Activated naive CD8-positive, alpha-beta T cell (primary cell): ENCODE measurements around the gene SNX19.
"Not testable (repeated sequence)": the region's sequence is repeated elsewhere in the genome, so short reads cannot be mapped to it uniquely, and the experiment has no call there.

Source experiments
- H3K27ac Mint-ChIP-seq: one replicate; pipeline ENCODE4 v1.8.0; 2021; ENCODE audit warnings: mixed read lengths
- H3K27me3 Mint-ChIP-seq: one replicate; pipeline ENCODE4 v1.8.0; 2021; ENCODE audit warnings: mixed read lengths
- H3K36me3 Mint-ChIP-seq: one replicate; pipeline ENCODE4 v1.8.0; 2021; ENCODE audit warnings: mixed read lengths
- H3K4me1 Mint-ChIP-seq: one replicate; pipeline ENCODE4 v1.8.0; 2021; ENCODE audit warnings: low read depth, mixed read lengths
- H3K4me3 Mint-ChIP-seq: one replicate; pipeline ENCODE4 v1.8.0; 2021; ENCODE audit warnings: mild to moderate bottlenecking, mixed read lengths
- H3K9me3 Mint-ChIP-seq: one replicate; pipeline ENCODE4 v1.8.0; 2021; ENCODE audit warnings: low read depth, mixed read lengths

SNX19 gene, protein sequence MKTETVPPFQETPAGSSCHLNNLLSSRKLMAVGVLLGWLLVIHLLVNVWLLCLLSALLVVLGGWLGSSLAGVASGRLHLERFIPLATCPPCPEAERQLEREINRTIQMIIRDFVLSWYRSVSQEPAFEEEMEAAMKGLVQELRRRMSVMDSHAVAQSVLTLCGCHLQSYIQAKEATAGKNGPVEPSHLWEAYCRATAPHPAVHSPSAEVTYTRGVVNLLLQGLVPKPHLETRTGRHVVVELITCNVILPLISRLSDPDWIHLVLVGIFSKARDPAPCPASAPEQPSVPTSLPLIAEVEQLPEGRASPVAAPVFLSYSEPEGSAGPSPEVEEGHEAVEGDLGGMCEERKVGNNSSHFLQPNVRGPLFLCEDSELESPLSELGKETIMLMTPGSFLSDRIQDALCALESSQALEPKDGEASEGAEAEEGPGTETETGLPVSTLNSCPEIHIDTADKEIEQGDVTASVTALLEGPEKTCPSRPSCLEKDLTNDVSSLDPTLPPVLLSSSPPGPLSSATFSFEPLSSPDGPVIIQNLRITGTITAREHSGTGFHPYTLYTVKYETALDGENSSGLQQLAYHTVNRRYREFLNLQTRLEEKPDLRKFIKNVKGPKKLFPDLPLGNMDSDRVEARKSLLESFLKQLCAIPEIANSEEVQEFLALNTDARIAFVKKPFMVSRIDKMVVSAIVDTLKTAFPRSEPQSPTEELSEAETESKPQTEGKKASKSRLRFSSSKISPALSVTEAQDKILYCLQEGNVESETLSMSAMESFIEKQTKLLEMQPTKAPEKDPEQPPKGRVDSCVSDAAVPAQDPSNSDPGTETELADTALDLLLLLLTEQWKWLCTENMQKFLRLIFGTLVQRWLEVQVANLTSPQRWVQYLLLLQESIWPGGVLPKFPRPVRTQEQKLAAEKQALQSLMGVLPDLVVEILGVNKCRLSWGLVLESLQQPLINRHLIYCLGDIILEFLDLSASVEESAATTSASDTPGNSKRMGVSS

DNA sequence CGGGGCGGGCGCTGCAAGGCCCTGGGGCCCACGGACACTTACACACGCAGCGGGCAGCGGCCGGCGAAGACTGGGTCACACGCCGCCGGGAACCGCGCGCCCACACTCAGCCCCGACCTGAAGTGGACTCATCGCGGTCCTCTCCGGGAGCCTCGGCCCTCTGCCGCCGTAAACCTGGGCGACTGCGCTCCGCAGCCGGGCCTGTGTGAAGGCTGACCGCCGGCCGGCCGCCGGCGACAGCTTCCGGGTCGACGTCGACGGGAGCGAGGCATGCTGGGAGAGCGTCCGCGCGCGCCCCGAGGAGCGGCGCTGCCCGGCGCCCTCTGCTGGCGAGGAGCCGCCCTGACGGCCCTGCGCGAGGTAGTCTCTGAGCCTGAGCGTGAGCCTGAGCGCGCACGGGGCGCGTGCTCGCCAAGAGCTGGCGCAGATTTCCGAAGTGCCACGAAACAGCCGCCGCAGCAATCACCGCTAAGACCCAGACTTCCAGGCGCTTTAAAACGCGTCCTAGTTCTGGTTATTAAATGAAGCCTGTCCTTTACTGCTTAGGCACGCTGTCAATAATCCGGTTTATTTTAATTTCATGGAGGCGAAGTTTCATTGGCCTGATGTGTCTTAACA, at the start of gene SNX19:
TSS of gene SNX19 (minus strand) at position 242 of the 618 bp plus-strand sequence. CDS start 540 bp downstream, outside the sequence.
- Mint-ChIP-seq H3K4me3 (peak within 1 kb of the TSS; percentile 87), H3K9me3 (peaks cover 15% of the 10 kb centered on the region), H3K27me3 (peaks cover 2% of the 10 kb centered on the region), H3K27ac (peak within 1 kb of the TSS; percentile 83), H3K4me1 (peaks cover 21% of the 10 kb centered on the region), H3K36me3 (peaks cover 28% of the 10 kb centered on the region)

DNA sequence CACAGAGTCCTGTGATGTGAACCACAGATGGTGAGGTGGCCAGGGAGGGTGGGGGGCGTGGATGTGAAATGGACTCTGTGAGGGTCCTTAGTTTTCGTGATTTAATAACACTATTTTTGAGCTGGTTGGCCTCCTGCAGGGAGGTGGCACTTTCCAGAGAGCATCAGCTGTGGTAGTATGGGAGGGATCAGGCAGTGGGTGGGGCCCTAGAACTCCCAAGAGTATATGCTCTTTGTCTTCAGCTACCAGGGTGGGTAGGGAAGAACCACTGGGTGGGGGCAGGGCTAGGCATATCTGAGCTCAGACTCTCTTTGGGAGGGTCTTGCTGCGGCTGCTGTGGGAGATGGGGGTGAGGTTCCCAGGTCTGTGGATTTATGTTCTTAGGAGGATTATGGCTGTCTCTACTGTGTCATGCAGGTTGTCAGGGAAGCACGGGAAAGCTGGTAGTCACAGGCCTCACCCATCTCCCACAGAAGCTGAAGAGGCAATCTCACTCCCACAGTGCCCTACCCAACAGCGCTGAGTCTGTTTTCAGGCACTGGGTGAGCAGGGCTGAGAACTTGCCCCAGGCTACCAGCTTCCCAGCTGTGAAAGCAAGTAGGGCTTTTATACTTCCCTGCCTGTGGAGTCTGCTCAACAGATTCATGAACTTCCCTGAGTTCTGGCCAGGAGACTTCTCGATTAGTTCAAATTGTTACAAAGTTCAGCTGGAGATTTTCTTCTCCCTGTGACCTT, 47.9 kb upstream of the SNX19 start:
- Mint-ChIP-seq H3K4me1 (no peaks in the 10 kb centered on the region), H3K27me3 (peaks cover 6% of the 10 kb centered on the region), H3K9me3 (no peaks in the 10 kb centered on the region), H3K27ac (no peak overlapping the region), H3K4me3 (no peak overlapping the region), H3K36me3 (peaks cover 2% of the 10 kb centered on the region)

DNA sequence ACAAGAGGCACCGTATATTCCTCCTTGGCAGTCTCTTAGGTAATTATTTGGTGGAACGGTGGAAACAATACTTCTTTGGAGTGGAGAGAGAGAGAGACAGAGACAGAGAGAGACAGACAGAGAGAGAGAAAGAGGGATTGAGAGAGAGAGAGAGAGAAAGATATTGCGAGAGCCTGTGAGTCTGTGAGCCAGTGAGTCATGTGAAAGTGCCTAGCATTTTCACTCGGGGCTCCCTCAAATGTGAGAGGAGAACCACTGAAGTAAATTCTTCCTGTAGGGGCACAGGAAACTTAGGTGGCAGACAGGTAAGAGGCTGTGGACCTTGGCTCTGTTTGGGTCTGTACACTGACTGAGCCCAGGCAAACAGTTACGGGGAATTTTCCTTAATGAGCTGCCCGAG, 31.6 kb upstream of the SNX19 start:
- Mint-ChIP-seq H3K4me3 (no peak overlapping the region), H3K36me3 (no peaks in the 10 kb centered on the region), H3K27me3 (peaks cover 7% of the 10 kb centered on the region), H3K27ac (no peak overlapping the region), H3K4me1 (peaks cover 11% of the 10 kb centered on the region), H3K9me3 (no peaks in the 10 kb centered on the region)

DNA sequence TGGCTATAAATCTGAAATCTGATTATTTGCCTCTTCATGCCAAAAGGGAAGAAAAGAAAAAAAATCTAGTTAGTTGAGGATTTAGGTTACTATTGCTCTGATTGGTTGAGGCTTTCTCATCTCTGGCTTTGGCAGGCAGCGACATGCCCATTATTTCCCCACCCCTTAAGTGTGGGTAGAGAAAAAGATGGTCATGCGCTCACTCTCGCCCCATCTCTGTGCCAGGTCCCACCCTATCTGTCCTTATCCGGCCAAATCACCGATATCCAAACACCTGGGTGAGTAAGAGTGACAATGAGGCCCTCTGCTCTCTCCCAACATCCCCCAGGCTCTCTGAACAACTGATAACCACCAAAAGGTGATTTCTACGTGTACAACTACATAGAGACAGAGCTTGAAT, 31.2 kb upstream of the SNX19 start:
- no peaks in the 10 kb centered on the region for H3K36me3 Mint-ChIP-seq

DNA sequence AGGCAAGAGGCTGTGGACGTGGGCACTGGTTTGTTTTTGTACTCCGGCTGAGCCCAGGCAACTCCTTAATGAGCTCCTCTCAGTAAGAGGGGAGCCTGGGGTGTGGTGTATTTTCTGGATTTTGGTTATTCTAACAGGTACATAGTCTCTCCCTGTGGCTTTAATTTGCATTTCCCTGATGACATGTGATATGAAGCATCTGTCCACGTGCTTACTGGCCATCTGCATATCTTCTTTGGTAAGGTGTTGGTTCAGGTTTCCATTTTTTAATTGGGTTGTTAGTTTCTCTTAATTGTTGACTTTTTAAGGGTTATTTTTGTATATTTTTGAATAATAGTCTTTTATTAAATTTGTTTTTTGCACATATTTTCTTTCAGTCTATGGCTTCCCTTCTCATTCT, 30.8 kb upstream of the SNX19 start:
- no peaks in the 10 kb centered on the region for H3K9me3 Mint-ChIP-seq
- H3K4me1 Mint-ChIP-seq, result peaks cover 11% of the 10 kb centered on the region
- H3K4me3 Mint-ChIP-seq, result no peak overlapping the region
- peaks cover 7% of the 10 kb centered on the region for H3K27me3 Mint-ChIP-seq
- H3K27ac Mint-ChIP-seq, result no peak overlapping the region
- H3K36me3 Mint-ChIP-seq, result no peaks in the 10 kb centered on the region

More for the DNA sequence above, 31.2 kb upstream of the SNX19 start:
- no peaks in the 10 kb centered on the region for H3K9me3 Mint-ChIP-seq
- peaks cover 11% of the 10 kb centered on the region for H3K4me1 Mint-ChIP-seq
- H3K4me3 Mint-ChIP-seq, result no peak overlapping the region
- peaks cover 7% of the 10 kb centered on the region for H3K27me3 Mint-ChIP-seq
- no peak overlapping the region for H3K27ac Mint-ChIP-seq

DNA sequence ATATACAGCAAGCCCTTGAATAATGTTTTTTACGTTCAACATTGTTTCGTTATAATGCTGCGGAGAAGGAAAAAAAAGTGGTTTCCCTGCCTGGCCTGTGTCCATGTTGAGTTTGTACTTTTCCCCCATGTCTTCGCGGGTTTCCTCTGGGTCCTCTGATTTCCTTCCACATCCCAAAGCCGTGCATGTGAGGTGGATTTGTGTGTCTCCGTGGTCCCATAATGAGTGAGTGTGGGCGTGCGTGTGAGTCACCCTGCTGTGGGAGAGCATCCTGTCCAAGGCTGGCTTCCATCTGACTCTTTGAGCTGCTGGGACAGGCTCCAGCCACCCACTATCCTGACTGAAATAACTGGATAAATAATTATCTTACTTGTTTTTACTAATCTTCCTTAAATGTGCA, 29.6 kb upstream of the SNX19 start:
- Mint-ChIP-seq H3K9me3 (no peaks in the 10 kb centered on the region), H3K4me3 (no peak overlapping the region), H3K27me3 (peaks cover 7% of the 10 kb centered on the region), H3K27ac (no peak overlapping the region), H3K36me3 (no peaks in the 10 kb centered on the region), H3K4me1 (peaks cover 11% of the 10 kb centered on the region)

DNA sequence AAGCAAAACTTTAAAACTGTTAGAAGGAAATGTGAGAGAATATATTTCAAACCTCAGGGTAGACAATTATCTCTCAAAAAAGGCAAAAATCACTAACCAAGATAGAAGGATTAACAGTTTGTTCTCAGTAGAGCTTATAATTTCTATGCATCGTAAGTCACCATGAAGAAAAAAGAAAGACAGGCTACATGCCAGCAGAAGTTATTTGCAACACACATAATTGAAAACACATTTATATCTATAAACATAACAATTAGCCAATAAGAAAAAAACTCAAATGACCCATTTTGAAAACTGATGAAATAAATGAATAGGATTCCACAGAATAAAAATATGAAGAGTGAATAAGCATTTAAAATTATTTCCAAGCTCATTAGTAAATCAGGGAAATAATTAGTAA, 24.4 kb upstream of the SNX19 start:
- no peak overlapping the region for H3K27ac Mint-ChIP-seq
- H3K9me3 Mint-ChIP-seq, result no peaks in the 10 kb centered on the region
- no peaks in the 10 kb centered on the region for H3K4me1 Mint-ChIP-seq
- H3K27me3 Mint-ChIP-seq, result peaks cover 11% of the 10 kb centered on the region
- no peak overlapping the region for H3K4me3 Mint-ChIP-seq
- H3K36me3 Mint-ChIP-seq, result no peaks in the 10 kb centered on the region

DNA sequence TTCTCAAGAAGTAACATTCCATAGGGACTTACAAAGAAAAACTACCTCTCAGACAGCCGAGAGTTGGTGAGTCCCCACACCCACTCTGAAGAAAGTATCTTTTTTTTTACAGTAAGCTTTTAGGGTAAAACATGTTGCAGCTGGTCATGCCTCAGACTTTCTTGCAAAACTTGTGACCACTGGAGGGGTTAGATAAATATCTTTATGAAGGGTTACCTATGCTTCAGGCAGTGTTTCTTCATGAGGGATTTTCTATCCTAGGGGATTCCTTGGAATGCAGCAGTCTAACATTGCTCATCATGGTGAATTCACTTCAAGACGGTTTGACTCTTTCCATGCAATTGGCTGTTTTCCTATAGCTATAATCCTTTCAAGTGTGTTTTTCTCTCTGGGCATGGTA, 20.8 kb upstream of the SNX19 start:
- Mint-ChIP-seq H3K9me3 (no peaks in the 10 kb centered on the region), H3K36me3 (no peaks in the 10 kb centered on the region), H3K27ac (no peak overlapping the region), H3K4me3 (no peak overlapping the region), H3K4me1 (no peaks in the 10 kb centered on the region), H3K27me3 (peaks cover 4% of the 10 kb centered on the region)

DNA sequence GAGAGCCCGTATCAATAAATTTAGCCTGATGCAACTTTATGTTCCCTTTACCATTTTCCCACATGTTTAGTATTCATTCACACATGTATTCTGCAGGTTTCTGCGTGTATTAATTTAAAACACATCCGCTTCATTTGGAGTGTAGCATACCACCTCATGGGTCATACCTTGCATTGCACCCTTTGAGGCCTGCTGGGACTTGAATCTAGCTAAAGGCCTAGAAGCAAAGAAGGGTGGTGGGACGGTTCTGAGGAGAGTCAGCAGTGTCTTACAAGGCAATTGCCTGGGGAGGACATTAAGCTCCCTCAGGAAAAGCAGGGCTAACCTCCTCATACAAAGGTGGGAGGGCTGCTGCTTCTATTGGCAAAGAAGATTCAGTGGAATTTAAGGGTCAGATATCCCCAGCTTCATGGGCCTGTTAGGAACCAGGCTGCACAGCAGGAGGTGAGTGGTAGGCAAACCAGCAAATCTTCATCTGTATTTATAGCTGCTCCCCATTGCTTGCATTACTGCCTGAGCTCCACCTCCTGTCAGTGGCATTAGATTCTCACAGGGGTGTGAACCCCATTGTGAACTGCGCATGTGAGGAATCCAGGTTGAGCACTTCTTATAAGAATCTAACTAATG, 15.9 kb upstream of the SNX19 start:
- Mint-ChIP-seq H3K36me3 (no peaks in the 10 kb centered on the region), H3K27me3 (peaks cover 3% of the 10 kb centered on the region), H3K4me1 (no peaks in the 10 kb centered on the region), H3K4me3 (no peak overlapping the region), H3K27ac (no peak overlapping the region), H3K9me3 (no peaks in the 10 kb centered on the region)

DNA sequence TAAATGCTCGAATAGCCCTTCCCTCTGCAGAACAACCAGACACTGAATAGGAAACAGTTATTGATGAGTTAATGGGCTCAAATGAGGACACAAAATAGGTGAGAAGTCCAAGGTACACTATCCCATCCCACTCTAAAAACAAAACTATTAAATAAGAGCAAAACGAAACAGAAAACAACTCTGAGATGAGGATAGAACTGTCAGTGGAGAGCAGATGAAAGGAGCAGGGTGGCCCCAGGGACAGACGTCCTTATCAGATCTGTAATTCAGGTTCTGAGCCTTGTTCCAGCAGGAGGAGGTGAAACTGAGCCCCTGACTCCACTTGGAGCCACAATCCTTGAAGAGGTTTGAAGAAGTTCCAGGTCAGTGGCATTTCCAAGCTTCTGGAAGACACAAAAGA, 8.5 kb upstream of the SNX19 start:
- H3K4me3 Mint-ChIP-seq, result no peak overlapping the region
- H3K9me3 Mint-ChIP-seq, result no peaks in the 10 kb centered on the region
- no peak overlapping the region for H3K27ac Mint-ChIP-seq
- H3K4me1 Mint-ChIP-seq, result no peaks in the 10 kb centered on the region
- H3K27me3 Mint-ChIP-seq, result peaks cover 16% of the 10 kb centered on the region
- H3K36me3 Mint-ChIP-seq, result no peaks in the 10 kb centered on the region

DNA sequence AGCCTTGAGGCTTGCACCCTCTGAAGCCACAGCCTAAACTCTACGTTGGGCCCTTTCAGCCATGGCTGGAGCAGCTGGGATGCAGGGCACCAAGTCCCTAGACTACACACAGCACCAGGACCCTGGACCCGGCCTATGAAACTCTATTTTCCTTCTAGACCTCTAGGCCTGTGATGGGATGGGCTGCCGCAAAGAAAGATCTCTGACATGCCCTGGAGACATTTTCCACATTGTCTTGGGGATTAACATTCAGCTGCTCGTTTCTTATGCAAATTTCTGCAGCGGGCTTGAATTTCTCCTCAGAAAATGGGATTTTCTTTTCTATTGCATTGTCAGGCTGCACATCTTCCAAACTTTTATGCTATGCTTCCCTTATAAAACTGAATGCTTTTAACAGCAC, 4.3 kb upstream of the SNX19 start:
- H3K36me3 Mint-ChIP-seq, H3K27ac Mint-ChIP-seq, H3K4me1 Mint-ChIP-seq, H3K4me3 Mint-ChIP-seq, H3K9me3 Mint-ChIP-seq: not testable (repeated sequence)
- peaks cover 15% of the 10 kb centered on the region for H3K27me3 Mint-ChIP-seq

DNA sequence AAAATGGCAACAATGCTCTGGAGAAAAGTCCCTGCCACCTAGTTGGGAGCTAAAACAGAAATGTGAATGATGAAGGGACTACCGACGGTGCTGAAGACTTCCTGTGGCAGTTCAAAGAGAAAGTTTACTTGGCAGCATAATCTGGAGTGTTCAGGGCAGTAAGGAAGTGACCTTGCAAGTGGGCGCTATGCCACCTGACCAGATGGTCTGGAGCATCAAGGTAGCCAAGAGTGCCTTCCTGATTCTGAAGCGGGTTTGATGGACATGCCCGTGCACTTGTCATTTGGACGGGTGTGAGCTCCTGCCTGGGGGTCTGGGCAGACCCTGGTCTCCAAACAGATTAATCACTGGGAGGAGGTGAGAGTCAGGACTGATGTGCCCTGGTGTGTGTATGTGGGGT, 1.8 kb upstream of the SNX19 start:
- Mint-ChIP-seq H3K27ac (no peak overlapping the region), H3K9me3 (peaks cover 6% of the 10 kb centered on the region), H3K4me1 (peaks cover 18% of the 10 kb centered on the region), H3K4me3 (no peak overlapping the region), H3K27me3 (peaks cover 9% of the 10 kb centered on the region), H3K36me3 (peaks cover 15% of the 10 kb centered on the region)

DNA sequence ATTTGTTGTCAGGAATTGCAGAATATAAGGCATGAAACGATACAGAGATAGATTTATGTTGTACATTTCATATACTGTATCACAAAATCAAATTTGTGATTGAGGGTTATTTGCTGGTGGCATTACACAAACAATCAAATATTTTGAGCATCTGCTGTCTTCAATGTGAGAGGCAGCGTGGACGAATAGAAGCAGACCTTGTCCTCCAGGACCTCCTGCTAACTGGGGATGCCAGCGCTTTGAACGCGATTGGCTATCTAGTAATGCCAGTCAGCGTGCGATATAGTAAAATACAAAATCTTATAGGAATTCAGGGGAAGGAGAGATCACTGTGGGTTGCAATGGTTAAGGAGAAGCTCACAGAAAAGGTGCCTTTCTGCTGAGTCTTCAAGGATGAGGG, 631 bp upstream of the SNX19 start:
- Mint-ChIP-seq H3K27ac (peak overlapping the region; percentile 83), H3K4me3 (peak overlapping the region; percentile 87), H3K36me3 (peaks cover 23% of the 10 kb centered on the region), H3K9me3 (peaks cover 12% of the 10 kb centered on the region), H3K4me1 (peaks cover 21% of the 10 kb centered on the region), H3K27me3 (peaks cover 6% of the 10 kb centered on the region)
